ENCODE measurements around the gene TEX19. TPM values are rescaled to one million over a fixed set of nuclear protein-coding genes. Genes with fewer than 3 reads are reported as not detected.

The TEX19 gene
- total RNA-seq, 1 donor from 2014 or later: not detected

DNA sequence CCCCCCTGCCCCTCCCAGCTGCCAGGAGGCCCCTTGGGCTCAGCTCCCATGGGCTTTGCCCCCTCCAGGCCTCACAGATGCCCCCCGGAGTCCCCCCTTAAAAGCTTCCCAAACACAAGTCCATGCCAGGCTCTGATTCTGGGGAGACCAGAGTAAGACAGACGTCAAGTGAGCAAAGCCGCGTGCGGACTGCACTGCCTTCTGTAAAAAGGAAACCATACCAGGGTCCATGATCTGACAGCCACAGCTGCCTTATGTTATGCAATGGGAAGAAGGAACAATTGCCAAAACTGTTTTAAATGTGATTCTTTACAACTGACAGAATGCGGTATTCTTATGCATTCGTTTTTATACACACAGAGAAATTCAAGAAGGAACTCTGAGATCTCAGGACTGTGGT lies 41.2 kb downstream of the TEX19 start:
- DNase-seq (ENCODE audit: low read depth): no peak
- Histone ChIP-seq H3K4me3 (ENCODE audit: low read depth, low read length) (no peak overlapping the region), H3K36me3 (ENCODE audit: control insufficient read depth, insufficient read depth, low read length) (peaks cover 9% of the 10 kb centered on the region), H3K27me3 (ENCODE audit: control insufficient read depth, insufficient read depth, low read length) (no peaks in the 10 kb centered on the region)
- FAIRE-seq: no peak
- TF ChIP-seq CTCF (IDR thresholded peaks at IDR 0.05; ENCODE audit: insufficient read depth, low read length, severe bottlenecking): no peak

- TF ChIP-seq CTCF (IDR thresholded peaks at IDR 0.05; ENCODE audit: insufficient read depth, low read length, severe bottlenecking): no peak
- FAIRE-seq (no peak), DNase-seq (ENCODE audit: low read depth) (no peak)
- Histone ChIP-seq H3K4me3 (ENCODE audit: low read depth, low read length) (no peak overlapping the region), H3K27me3 (ENCODE audit: control insufficient read depth, insufficient read depth, low read length) (no peaks in the 10 kb centered on the region), H3K36me3 (ENCODE audit: control insufficient read depth, insufficient read depth, low read length) (peaks cover 9% of the 10 kb centered on the region)
Measured at GRCh38 chr17:82400830-82401229, 41.8 kb downstream of the TEX19 start.

DNA sequence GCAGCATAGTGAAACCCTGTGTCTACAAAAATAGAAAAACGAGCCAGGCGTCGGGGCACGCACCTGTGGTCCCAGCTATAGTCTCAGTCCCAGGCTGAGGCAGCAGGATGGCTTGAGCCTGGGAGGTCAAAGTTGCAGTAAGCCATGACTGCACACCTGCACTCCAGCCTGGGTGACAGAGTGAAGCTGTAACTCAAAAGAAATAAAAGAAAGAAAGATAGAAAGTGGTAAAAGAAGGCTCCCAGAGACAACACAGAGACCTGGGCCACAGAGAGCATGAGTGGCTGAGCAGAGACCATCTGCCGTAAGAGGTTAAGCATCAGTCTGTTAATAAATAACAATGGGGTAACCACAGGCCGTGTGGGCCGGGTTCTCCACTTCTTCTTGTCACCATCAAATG lies 43.8 kb downstream of the TEX19 start:
- TF ChIP-seq CTCF (IDR thresholded peaks at IDR 0.05; ENCODE audit: insufficient read depth, low read length, severe bottlenecking): no peak
- DNase-seq (ENCODE audit: low read depth) (no peak), FAIRE-seq (no peak)
- no peak overlapping the region for H3K4me3 ChIP-seq (ENCODE audit: low read depth, low read length)
- peaks cover 11% of the 10 kb centered on the region for H3K36me3 ChIP-seq (ENCODE audit: control insufficient read depth, insufficient read depth, low read length)
- H3K27me3 ChIP-seq (ENCODE audit: control insufficient read depth, insufficient read depth, low read length): no peaks in the 10 kb centered on the region

- no peak for DNase-seq (ENCODE audit: low read depth)
- no peak for FAIRE-seq
- no peak overlapping the region for H3K4me3 ChIP-seq (ENCODE audit: low read depth, low read length)
- H3K27me3 ChIP-seq (ENCODE audit: control insufficient read depth, insufficient read depth, low read length): no peaks in the 10 kb centered on the region
- peaks cover 11% of the 10 kb centered on the region for H3K36me3 ChIP-seq (ENCODE audit: control insufficient read depth, insufficient read depth, low read length)
- no peak for TF ChIP-seq CTCF (IDR thresholded peaks at IDR 0.05; ENCODE audit: insufficient read depth, low read length, severe bottlenecking)
Measured at GRCh38 chr17:82403662-82404660, 44.9 kb downstream of the TEX19 start.

GRCh38 chr17:82405051-82405450 lies 46.0 kb downstream of the TEX19 start:
- no peak overlapping the region for H3K4me3 ChIP-seq (ENCODE audit: low read depth, low read length)
- peaks cover 11% of the 10 kb centered on the region for H3K36me3 ChIP-seq (ENCODE audit: control insufficient read depth, insufficient read depth, low read length)
- FAIRE-seq (no peak), DNase-seq (ENCODE audit: low read depth) (no peak)
- no peaks in the 10 kb centered on the region for H3K27me3 ChIP-seq (ENCODE audit: control insufficient read depth, insufficient read depth, low read length)
- no peak for TF ChIP-seq CTCF (IDR thresholded peaks at IDR 0.05; ENCODE audit: insufficient read depth, low read length, severe bottlenecking)

All from bronchial epithelial cell (primary cell).